GM21447 (cell line): ENCODE measurements around the gene DNAJA1.
"Not testable (repeated sequence)": the region's sequence is repeated elsewhere in the genome, so short reads cannot be mapped to it uniquely, and the experiment has no call there.

Experiments
- ATAC-seq: cut with Tn5 transposase; IDR thresholded peaks from one replicate; pipeline ENCODE4 v1.9.1; 2021; ENCODE audit not compliant: unreplicated experiment

Gene DNAJA1

DNA sequence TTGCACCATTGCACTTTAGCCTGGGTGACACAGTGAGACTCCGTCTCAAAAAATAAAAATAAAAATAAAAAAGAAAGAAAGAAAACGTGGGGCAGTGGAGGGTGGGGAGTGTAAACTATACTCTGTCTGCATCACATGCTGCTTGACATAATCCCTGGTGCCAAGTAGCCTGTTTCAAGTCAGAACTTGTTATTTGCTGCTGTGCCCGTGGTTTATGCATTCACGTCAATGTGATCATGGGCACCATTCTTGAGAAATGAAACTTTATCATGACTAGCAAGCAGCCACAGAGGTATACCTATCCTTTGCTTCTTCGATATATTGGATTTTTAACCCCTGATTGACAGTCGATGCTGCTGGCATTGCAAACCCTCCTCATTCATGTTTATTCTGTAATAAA lies 55.5 kb downstream of the DNAJA1 start:
- no peak for ATAC-seq

DNA sequence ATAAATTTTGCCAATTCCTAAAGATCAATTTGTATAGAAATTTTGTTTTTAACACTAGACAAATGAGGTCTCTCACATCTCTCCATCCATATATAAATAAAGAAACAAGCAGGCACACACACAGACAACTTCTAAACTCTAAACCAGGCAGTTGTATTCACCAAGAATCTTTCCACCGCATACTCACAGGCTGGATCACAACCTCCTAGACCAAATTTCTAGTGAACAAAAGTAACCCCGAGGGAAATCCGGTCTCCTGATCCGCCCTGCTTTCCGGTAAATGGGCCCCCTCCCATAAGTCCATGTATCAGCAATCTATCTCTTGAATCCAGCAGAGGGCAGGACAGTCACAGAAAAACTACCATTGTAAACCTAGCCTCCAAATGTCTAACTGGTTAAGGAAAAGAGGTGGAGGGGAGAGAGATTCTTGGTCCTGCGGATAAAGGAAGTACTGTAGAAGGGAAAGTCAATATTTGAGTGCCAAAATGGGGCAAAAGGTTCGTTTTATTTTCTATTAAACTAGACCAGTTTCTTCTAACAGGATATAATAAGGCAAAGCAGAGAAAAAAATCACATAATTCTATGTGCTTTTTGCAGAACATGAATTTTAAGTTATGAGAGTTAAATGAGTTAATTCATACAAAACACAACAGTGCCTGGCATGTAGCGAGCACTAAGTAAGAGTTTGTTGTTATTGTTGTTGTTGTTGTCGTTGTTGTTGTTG lies 56.2 kb downstream of the DNAJA1 start:
- ATAC-seq = peak; percentile 46

DNA sequence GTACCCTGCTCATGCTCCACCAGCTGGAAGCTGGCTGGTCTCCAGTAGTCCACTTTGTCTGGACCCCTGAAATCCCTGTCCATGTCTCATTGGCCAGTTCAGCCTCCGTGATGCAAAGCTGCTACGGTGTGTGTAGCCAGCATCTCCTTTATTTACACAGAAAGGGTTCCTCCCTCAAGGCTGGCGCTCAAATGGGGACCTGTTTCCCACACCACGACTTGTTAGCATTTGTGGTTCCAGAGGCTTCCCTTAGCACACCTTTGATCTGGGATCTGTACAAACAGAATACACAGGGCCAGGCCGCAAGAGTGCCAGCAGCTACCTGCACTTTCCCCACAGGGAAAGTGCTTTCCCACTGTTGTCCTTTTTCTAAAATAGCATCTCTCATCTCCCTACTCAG lies 57.1 kb downstream of the DNAJA1 start:
- ATAC-seq = no peak

GRCh38 chr9:33082538-33083326 lies 57.7 kb downstream of the DNAJA1 start:
- ATAC-seq = no peak

DNA sequence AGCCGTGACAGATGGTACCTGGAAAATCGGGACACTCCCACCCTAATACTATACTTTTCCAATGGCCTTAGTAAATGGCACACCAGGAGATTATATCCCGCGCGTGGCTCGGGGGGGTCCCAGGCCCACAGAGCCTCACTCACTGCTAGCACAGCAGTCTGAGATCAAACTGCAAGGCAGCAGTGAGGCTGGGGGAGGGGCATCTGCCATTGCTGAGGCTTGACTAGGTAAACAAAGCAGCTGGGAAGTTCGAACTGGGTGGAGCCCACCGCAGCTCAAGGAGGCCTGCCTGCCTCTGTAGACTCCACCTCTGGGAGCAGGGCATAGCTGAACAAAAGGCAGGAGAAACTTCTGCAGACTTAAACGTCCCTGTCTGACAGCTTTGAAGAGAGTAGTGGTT lies 60.6 kb downstream of the DNAJA1 start:
- not testable (repeated sequence) for ATAC-seq
